Testis (tissue), 2 donors: ENCODE data around the gene PTPN11.

Experiments used
- POLR2A ChIP-seq: fragments of 450-650 bp; IDR thresholded peaks from one replicate; pipeline ENCODE4 v1.6.1; 2017; ENCODE audit warnings: antibody characterized with exemption, mild to moderate bottlenecking, moderate library complexity
- TF ChIP-seq, protein P1 (sequence below), 3 experiments: fragments of 450-650 bp in 2 of 3; fragments of 200-600 bp in 1 of 3; sonication (generic) in 1 of 3; IDR thresholded peaks; one replicate each; pipeline ENCODE4 v1.5.1; 2016 to 2019; ENCODE audit warnings: antibody characterized with exemption in 3 of 3, mild to moderate bottlenecking in 2 of 3, moderate library complexity in 1 of 3

DNA sequence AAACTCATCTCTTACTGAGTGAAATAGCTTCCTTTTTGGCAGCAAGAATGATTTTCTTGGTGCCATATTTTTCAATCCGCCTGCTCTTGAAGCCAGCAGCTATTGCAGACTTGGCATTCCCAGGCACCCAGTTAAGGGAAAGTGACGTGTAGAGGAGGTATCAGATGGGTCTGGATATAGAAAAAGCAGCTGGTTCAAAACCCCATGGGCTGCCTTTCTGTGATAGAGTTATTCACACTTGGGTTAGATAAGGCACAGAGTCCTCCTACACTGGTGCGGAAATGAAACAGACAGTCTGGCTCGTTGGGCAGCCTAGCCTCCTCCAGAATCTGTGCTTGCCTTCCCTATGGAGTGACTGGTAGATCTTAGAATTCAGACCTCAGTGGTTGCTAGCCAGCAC, 62.2 kb downstream of the PTPN11 start:
- TF ChIP-seq, protein P1, sequence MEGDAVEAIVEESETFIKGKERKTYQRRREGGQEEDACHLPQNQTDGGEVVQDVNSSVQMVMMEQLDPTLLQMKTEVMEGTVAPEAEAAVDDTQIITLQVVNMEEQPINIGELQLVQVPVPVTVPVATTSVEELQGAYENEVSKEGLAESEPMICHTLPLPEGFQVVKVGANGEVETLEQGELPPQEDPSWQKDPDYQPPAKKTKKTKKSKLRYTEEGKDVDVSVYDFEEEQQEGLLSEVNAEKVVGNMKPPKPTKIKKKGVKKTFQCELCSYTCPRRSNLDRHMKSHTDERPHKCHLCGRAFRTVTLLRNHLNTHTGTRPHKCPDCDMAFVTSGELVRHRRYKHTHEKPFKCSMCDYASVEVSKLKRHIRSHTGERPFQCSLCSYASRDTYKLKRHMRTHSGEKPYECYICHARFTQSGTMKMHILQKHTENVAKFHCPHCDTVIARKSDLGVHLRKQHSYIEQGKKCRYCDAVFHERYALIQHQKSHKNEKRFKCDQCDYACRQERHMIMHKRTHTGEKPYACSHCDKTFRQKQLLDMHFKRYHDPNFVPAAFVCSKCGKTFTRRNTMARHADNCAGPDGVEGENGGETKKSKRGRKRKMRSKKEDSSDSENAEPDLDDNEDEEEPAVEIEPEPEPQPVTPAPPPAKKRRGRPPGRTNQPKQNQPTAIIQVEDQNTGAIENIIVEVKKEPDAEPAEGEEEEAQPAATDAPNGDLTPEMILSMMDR (IDR thresholded peaks at IDR 0.05): no peak
- TF ChIP-seq POLR2A: no peak
